IPS-15b (cell line): ENCODE data around the gene SGCA.
A peak's percentile ranks its signal among the peaks of the same experiment; 100 is the strongest.

Experiments
- H3K27me3 ChIP-seq: one replicate; pipeline ENCODE4 v1.6.1; 2013; ENCODE audit warnings: low read length; ENCODE audit not compliant: control insufficient read depth, insufficient read depth
- H3K36me3 ChIP-seq: one replicate; pipeline ENCODE4 v1.6.1; 2013; ENCODE audit warnings: low read length; ENCODE audit not compliant: control insufficient read depth, insufficient read depth
- H3K4me1 ChIP-seq: one replicate; pipeline ENCODE4 v1.6.1; 2013; ENCODE audit warnings: mild to moderate bottlenecking, low read length; ENCODE audit not compliant: control insufficient read depth, insufficient read depth
- H3K4me3 ChIP-seq: one replicate; pipeline ENCODE4 v1.5.1; 2013; ENCODE audit warnings: low read depth, low read length
- H3K9ac ChIP-seq: one replicate; pipeline ENCODE4 v1.6.1; 2013; ENCODE audit warnings: low read depth, mild to moderate bottlenecking, low read length
- H3K9me3 ChIP-seq: one replicate; pipeline ENCODE4 v1.6.1; 2013; ENCODE audit warnings: mild to moderate bottlenecking, low read length; ENCODE audit not compliant: control insufficient read depth, insufficient read depth

Gene SGCA

DNA sequence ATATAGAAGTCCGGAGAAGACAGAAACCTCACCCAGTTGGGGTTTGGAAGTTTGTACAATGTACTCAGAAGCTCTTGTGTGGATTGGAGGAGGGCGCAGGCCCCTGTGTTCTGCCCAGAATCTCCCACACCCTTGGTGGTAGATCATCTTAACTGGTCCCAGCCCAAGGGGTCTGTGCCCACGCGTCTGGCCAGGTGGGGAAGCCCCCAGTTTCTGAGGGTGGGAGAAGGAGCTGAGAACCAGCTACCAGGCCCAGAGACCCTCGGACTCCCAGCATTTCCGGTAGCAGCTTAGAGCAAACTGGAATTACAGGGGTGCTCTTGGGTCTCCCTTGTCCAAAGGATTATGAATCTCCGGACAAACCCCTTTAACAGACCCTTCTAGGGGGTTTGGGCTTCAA is 13.1 kb upstream of the SGCA start:
- Histone ChIP-seq H3K4me3 (no peak overlapping the region), H3K27me3 (peaks cover 3% of the 10 kb centered on the region), H3K9me3 (no peaks in the 10 kb centered on the region), H3K36me3 (no peaks in the 10 kb centered on the region), H3K4me1 (peaks cover 2% of the 10 kb centered on the region), H3K9ac (no peak overlapping the region)

- no peaks in the 10 kb centered on the region for H3K36me3 ChIP-seq
- no peak overlapping the region for H3K4me3 ChIP-seq
- peaks cover 2% of the 10 kb centered on the region for H3K4me1 ChIP-seq
- peaks cover 3% of the 10 kb centered on the region for H3K27me3 ChIP-seq
- H3K9ac ChIP-seq: no peak overlapping the region
- H3K9me3 ChIP-seq: no peaks in the 10 kb centered on the region
Measured at GRCh38 chr17:50153650-50154575, 11.9 kb upstream of the SGCA start.

- H3K4me1 ChIP-seq: peaks cover 2% of the 10 kb centered on the region
- no peak overlapping the region for H3K9ac ChIP-seq
- H3K36me3 ChIP-seq: no peaks in the 10 kb centered on the region
- peaks cover 2% of the 10 kb centered on the region for H3K27me3 ChIP-seq
- H3K4me3 ChIP-seq: no peak overlapping the region
- H3K9me3 ChIP-seq: no peaks in the 10 kb centered on the region
Measured at GRCh38 chr17:50154604-50155003, 11.2 kb upstream of the SGCA start.

DNA sequence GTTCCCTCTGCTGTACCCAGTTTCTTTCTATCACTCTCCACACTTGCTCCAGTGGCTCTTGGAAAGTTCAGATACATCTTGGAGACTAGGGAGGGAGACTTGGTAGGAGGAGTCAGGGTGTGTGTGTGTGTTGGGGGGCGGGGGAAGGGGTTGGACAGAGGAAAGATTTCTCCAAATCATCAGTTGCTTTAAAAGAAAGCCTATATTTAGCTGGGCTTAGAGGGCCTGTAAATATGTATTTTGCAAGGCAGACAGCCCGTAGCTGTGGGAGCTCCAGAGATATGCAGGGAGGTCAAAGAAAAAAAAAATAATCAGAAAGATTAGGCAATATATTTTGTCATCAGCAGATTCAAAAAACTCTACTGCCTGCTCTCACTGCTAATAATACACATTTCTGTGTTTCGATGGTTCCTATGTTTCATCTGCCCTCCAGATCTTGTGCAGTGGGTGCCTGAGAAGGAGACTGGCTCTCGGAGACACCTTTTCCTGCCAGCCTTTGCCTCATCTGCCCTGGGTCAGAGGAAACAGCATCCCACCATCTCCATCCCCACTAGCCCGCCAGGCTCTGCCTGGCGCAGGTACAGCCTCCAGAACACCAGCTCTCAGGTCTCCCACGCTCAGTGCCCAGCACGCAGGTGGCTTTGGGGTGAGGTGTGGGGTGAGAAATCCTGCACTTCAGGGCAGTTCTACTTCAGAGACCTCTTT is 10.5 kb upstream of the SGCA start:
- no peak overlapping the region for H3K9ac ChIP-seq
- H3K9me3 ChIP-seq: no peaks in the 10 kb centered on the region
- H3K36me3 ChIP-seq: no peaks in the 10 kb centered on the region
- no peak overlapping the region for H3K4me3 ChIP-seq
- H3K27me3 ChIP-seq: no peaks in the 10 kb centered on the region
- H3K4me1 ChIP-seq: peaks cover 2% of the 10 kb centered on the region

GRCh38 chr17:50157891-50158290 is 7.9 kb upstream of the SGCA start:
- H3K9ac ChIP-seq: no peak overlapping the region
- no peaks in the 10 kb centered on the region for H3K9me3 ChIP-seq
- H3K4me3 ChIP-seq: no peak overlapping the region
- H3K36me3 ChIP-seq: no peaks in the 10 kb centered on the region
- H3K27me3 ChIP-seq: peaks cover 12% of the 10 kb centered on the region
- H3K4me1 ChIP-seq: peaks cover 3% of the 10 kb centered on the region

- H3K4me3 ChIP-seq: peak overlapping the region; percentile 69
- H3K27me3 ChIP-seq: peaks cover 18% of the 10 kb centered on the region
- H3K4me1 ChIP-seq: peaks cover 3% of the 10 kb centered on the region
- H3K9me3 ChIP-seq: no peaks in the 10 kb centered on the region
- H3K36me3 ChIP-seq: no peaks in the 10 kb centered on the region
- H3K9ac ChIP-seq: no peak overlapping the region
Measured at GRCh38 chr17:50161023-50161910, 4.5 kb upstream of the SGCA start.

DNA sequence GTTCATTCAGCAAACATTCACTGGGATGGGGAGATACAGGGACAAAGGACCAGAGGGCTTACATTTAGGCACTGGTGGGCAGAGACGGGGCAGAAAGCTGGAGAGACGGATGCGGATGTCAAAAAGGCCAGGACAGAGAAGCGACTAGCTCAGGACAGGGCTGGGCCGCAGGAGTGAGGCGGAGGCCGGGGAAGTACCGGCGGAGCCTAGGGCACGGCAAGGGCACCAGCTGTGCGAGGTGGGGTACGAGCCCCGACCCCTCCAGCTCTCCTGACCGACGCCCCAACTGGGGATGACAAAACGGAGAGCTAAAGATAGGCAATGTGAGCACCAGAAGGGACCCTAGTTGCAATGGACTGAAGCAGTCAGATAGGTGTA is 3.9 kb upstream of the SGCA start:
- H3K9ac ChIP-seq: no peak overlapping the region
- no peaks in the 10 kb centered on the region for H3K9me3 ChIP-seq
- H3K4me3 ChIP-seq: peak overlapping the region; percentile 48
- H3K36me3 ChIP-seq: no peaks in the 10 kb centered on the region
- H3K4me1 ChIP-seq: peaks cover 3% of the 10 kb centered on the region
- peaks cover 18% of the 10 kb centered on the region for H3K27me3 ChIP-seq

- no peak overlapping the region for H3K4me3 ChIP-seq
- H3K27me3 ChIP-seq: peaks cover 18% of the 10 kb centered on the region
- H3K4me1 ChIP-seq: peaks cover 3% of the 10 kb centered on the region
- H3K9ac ChIP-seq: no peak overlapping the region
- H3K9me3 ChIP-seq: no peaks in the 10 kb centered on the region
- H3K36me3 ChIP-seq: no peaks in the 10 kb centered on the region
Measured at GRCh38 chr17:50162466-50163254, 3.1 kb upstream of the SGCA start.

GRCh38 chr17:50163843-50164696 is 1.7 kb upstream of the SGCA start:
- Histone ChIP-seq H3K27me3 (peaks cover 18% of the 10 kb centered on the region), H3K9ac (no peak overlapping the region), H3K9me3 (no peaks in the 10 kb centered on the region)

DNA sequence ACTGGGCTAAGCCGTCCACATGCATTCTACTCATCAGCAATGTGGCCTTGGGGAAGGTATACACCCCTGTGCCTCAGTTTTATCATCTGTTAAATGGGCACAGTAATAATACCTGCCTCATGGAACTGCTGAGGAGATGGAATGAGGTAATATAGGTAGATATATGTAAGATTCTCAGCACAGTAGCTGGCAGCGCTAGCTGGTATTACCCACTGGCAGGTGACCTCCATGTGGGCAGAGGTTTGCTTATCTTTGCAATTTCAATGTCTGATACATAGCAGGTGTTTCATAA is 1.2 kb upstream of the SGCA start:
- Histone ChIP-seq H3K9me3 (no peaks in the 10 kb centered on the region), H3K4me1 (peaks cover 3% of the 10 kb centered on the region), H3K36me3 (no peaks in the 10 kb centered on the region), H3K27me3 (peaks cover 18% of the 10 kb centered on the region), H3K4me3 (no peak overlapping the region), H3K9ac (no peak overlapping the region)

More at GRCh38 chr17:50163843-50164696, 1.7 kb upstream of the SGCA start:
- Histone ChIP-seq H3K4me1 (peaks cover 3% of the 10 kb centered on the region), H3K4me3 (no peak overlapping the region), H3K36me3 (no peaks in the 10 kb centered on the region)
